Eye (tissue), 1 donor: ENCODE data around the gene CLDN9.

Experiments
- DNase-seq: peaks from one replicate; pipeline ENCODE4 v3.0.0-alpha.2; 2015

The CLDN9 gene

GRCh38 chr16:2999929-3000328 lies 12.8 kb upstream of the CLDN9 start:
- DNase-seq: no peak

DNA sequence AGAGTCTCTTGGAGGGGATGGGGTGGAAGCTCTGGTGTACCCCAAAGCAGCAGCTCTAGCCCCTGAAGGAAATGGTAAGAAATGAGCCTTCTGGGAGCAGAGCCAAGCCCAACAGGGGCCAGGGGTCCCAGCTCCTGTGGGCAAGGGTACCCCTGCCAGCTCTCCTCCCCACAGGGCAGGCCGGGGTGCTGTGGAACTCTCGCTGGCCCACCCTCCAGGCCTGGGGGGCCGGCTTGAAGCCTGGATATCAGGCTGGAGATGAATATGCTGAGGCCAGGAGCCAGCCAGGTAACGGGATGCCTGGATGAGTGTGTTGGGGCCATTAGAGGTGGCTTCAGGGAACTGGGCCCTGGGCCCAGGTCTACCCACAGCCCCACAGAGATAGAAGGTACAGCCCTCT lies 12.2 kb upstream of the CLDN9 start:
- no peak for DNase-seq

DNA sequence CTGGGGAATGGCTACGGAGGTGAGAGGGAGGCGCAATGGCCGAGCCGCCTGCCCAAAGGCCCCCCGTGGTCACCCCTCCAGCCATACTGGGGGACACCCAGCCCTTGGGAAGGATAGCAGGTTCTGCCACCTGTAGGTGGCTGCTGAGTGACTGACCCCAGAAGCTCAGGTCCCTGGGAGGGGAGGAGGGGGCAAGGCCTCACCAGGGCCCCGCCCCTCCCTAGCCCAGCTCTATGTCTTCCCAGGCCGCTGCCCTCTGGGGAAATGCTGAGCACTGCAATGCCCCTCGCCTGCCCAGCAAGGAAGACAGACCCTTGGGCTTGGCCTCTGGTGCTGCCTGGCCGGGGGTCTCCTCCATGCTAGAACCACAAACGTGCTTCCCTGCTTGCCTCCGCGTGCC lies 11.4 kb upstream of the CLDN9 start:
- DNase-seq: no peak

DNA sequence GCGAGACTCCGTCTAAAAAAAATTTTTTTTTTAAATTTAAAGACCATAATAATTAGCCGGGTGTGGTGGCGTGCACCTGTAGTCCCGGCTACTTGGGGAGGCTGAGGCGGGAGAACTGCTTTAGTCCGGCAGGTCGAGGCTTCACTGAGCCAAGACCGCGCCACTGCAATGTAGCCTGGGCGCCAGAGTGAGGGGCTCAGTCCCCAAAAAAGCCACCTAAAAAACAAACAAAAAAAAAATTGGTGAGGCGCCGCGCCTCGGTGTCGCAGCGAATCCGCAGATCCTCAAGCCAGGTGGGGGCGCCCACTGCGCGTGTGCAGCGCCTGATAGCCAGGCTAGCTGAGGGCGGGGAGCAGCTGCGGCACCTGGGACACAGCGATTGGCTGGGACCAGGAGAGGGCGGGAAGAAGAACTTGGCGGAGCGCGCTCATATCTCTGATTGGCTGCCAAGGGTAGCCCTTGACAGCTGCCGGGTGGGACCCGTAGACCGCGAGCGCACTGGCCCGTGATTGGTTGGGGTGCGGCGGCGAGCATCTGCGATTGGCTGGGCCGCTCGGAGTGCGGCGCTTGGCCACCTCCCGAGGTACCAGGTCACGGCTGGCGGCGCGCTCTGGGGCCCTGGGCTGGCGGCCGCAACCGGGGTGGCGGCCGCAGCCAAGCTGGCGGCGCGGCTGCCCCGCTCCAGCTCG lies 9.0 kb upstream of the CLDN9 start:
- peak; percentile 98 for DNase-seq

DNA sequence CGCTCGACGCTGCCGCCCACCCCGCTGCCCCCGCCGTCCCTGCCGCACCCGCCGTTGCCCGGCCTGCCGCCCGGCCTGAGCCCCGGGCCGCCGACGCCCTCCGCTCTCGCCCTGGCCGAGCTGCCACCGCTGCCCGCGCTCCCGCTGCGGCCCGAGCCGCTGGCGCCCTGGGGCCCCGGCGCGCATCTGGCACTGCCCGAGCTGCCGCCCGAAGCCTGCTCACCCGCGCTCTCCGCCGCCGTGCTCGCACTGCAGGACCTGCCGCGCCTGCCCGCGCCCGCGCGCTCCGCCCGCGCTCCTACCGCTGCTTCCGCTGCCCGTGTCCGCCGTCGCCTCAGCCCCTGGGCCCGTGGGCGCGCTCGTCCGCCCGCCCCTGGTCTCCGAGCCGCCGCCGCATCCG lies 8.4 kb upstream of the CLDN9 start:
- DNase-seq: no peak

DNA sequence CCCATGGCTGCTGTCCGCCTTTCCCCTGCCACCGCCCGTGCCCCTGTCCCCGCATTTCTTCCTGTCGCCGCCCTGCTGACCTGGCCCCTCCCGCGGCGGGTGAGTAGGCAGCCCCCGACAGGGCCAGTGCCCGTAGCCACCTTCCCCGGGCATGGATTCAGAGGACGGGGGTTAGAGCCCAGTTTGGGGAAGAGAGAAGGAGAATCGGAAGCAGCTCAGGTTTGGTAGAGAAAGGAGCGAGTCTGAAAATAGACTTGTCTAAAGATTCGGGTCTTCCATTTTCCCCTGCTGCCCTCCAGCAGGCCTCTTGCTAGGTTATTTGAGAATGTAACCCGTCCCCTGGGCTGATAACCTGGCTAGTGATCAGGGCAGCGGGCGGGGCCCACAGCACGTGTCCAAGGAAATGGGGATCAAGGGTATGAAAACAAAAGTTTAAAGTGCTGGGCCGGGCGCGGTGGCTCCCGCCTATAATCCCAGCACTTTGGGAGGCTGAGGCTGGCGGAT lies 7.9 kb upstream of the CLDN9 start:
- no peak for DNase-seq

DNA sequence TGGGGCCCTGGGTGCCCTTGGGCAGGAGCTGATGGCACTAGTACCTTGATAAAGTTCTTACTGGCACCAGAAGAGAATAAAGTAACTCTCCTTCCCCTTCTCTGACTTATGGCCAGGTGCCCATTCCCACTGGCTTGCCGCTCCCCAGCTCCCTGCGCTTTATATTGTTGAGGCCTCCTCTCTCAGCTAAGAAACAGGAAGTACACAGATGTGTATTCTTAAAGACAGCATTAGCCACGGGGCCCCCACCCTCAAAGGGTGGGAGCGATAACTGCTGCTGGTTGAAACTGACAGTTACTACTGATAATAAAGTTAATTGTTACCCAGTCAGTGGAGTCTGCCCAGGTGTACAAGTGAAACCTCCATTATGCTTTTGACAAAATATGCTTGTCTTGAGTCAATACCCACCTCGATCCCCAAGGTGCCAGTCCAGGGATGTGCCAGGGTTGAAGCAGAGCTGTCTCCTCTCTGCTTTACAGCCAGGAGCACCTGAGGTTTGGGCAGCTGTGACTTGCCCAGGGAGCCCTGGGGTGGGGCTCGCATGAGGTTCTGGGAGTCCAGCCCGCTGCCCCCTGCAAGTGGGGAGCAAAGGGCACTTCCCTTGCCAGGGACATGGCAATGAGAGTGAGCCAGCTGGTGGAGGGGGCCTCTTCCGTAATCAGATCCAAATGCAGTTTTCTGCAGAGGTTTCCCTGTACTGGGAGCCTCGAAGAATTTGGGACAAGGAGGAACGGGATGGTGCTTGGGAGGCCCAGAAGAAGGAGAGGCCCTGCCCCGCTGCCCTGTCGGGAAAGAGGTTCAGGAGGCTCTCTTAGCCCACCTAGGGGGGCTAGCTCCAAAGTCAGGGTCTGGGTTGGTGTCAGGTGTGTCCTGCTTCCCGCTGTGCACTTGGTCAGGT lies 5.4 kb upstream of the CLDN9 start:
- DNase-seq: no peak

DNA sequence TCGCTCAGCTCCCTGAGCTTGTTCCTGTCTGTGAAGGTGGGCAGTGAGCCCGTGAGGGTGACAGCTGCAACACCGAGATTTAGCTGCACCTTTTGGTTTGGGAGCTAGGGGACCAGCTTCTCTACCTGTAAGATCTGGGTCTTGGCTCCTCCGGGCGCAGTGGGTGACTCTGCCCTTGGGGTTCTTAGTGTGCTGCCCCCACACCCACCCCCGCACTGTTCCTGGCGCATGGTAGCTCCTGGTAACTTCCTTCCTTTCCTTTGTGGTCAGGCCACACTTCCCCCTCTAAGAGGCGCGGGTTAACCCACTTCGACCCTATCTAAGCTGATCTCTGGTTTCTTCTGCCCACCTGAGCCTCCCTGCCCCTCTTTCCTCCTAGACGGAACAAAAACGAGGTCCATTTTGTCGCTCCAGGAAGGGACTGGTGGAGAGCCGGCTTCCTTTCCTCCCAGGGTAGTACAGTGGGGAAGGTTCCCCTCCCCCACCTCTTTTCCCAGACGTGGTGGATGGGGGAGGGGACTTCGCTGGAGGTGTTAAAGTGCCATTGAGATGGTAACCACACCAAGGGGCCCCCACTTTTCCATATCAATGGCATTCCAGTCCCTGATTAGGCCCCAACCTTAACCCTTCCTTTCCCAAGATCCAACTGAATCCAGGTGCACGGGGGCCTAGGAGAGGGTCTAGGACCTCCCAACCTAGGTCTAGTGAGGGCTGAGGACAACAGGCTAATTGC lies 4.6 kb upstream of the CLDN9 start:
- no peak for DNase-seq

DNA sequence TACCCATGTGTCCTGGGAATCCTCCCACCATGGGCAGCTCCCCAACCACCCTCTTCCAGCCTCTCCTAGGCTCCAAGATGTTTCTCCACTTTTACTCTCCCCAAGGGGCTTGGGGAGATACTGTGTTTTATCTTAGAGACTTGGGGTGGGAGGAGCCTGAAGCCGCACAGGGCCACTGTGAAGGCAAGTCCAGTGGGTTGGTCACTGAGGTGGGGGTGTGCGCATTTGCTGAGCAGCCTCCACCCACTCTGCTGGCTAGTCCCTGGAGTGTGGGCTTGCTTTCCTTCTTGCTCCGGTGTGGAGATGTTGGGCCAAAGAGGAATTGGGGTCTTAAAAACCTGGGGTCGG lies 4.1 kb upstream of the CLDN9 start:
- DNase-seq: no peak

DNA sequence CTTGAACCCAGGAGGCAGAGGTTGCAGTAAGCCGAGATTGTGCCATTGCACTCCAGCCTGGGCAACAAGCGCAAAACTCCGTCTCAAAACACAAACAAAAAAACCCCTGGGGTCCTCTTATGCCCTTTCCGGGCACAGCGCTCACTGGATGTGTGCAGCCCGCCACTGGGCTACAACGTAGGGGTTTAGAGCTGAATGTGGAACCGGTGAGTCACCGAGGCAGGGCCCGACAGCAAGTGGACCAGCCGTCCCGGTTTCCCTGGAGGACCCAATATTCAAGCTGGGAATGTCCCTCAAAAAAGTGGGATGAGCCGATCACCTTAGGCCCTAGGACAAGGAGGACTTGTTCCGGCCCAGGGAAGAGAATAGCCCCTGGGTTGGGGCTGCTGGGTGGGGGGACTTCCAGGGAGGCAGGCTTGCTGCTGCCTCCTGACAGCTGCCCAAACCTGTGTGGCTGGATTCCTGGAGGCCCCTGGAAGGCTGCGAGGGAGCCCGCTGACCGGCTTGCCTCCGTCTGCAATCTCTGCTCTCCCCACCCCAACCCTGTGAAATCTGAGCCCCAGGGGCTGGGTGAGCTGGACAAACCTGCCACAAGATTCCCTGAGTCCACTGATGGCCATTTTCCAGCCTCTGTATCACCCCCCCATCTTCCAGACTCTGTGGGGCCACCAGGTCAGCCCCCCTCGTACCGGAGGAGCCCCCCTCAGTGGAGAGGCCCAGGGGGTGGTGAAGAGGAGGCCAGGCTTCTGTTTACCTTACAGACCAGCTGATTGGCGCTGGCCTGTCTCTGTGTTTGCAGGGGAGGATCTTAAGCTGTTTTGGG lies 2.9 kb upstream of the CLDN9 start:
- DNase-seq: no peak

GRCh38 chr16:3010510-3010909 lies 2.2 kb upstream of the CLDN9 start:
- DNase-seq: no peak

- DNase-seq: no peak
These were observed 477 bp upstream of the CLDN9 start for GRCh38 chr16:3012246-3012645.

DNA sequence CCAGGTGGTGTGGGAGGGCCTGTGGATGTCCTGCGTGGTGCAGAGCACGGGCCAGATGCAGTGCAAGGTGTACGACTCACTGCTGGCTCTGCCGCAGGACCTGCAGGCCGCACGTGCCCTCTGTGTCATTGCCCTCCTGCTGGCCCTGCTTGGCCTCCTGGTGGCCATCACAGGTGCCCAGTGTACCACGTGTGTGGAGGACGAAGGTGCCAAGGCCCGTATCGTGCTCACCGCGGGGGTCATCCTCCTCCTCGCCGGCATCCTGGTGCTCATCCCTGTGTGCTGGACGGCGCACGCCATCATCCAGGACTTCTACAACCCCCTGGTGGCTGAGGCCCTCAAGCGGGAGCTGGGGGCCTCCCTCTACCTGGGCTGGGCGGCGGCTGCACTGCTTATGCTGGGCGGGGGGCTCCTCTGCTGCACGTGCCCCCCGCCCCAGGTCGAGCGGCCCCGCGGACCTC lies 798 bp downstream of the CLDN9 start:
- no peak for DNase-seq

DNA sequence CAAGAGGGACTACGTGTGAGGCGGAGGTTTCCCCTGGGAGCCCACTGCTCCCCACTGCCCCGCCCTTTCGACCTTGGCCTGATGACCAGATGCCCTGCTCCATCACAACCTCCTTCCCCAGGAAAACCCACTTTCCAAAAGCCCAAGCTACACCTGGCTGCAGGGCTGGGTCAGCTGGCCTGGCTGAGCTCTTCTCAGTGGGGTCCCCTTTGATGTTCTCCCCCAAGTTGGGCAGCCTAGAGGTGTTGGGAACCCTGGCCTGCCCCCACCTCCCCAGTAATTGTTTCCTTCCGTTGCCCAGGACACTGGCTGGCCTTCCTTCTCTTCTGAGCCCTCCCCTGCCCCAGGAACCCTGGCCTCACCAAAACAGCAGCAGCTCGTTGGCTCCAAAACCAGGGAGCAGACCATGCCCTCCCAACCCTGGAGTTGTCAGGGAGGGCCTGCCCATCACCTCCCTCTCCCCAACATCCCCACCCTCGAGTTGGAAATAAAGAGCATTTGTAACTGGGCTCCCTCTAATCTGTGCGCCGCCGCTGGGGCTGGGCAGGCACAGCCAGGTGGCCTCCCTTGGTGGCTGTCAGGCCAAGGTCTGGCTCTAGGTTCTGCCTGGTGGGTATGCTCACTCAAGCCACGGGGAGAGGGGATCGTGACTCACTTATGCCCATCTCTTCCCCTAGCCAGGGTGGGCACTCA lies 1.4 kb downstream of the CLDN9 start:
- no peak for DNase-seq

DNA sequence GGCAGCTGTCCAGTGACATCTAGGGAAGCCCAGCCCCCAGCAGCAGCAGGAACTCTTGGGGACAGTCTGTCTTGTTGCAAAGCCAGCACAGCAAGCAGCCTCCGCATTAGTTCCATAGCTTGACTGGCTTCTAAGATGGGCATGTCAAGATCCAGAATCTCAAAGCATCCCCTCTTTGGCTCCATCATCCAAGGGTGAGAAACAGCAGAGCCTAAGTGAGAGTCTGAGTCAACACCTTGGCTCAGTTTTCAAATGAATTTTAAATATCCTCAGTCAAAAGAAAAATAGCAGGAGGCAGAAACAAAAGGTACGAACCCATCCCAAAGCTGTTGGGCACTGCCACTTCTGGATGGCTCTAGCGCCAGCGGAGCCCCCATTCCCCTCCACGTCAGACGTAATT lies 2.2 kb downstream of the CLDN9 start:
- no peak for DNase-seq

DNA sequence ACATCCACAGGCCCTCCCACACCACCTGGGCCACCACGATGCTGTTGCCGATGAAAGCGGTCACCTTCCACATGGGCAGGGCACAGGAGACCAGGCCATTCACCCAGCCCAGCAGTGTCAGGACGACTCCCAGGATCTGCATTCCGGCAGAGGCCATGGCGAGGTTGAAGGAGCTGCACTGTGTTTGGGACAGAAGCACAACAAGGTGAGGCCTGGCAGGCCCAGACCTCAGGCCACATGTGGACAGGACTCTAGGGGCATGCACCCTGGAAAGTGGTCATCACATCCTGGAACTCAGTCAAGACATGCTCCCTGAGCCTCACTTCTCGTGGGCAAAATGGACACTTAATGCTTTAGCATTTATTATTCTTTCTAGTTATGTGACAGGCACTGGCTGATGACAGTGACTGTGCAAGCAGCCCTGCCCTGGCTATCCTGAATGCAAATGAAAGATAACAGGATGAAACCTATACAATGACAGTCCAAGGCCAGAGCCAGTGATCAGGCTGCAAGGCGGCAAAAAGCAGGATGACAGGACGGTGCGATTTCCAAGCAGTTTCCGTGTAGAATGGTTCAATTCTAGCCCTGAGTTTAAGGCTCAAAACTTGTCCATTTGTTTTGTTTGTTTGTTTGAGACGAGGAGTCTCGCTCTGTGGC lies 3.3 kb downstream of the CLDN9 start:
- DNase-seq: no peak

DNA sequence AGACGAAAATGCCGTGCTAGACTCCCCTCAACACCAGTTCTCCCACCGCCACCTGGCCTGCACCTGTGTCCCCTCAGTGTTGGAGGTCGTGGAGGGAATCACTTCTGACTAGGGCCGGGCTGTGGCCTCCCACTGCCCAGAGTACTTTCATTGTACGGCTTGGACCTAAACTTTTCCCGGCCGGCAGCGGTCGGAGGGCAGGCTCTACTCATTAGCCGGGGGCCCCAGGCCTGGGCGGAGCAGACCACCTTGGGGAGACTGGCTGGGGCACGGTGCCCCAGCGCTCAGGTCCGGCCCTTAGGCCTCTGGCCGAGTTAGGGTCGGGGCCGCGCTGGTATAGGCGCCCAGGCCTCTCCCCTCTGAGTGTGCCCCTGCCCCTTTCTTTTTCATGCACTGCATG lies 4.6 kb downstream of the CLDN9 start:
- DNase-seq: no peak

DNA sequence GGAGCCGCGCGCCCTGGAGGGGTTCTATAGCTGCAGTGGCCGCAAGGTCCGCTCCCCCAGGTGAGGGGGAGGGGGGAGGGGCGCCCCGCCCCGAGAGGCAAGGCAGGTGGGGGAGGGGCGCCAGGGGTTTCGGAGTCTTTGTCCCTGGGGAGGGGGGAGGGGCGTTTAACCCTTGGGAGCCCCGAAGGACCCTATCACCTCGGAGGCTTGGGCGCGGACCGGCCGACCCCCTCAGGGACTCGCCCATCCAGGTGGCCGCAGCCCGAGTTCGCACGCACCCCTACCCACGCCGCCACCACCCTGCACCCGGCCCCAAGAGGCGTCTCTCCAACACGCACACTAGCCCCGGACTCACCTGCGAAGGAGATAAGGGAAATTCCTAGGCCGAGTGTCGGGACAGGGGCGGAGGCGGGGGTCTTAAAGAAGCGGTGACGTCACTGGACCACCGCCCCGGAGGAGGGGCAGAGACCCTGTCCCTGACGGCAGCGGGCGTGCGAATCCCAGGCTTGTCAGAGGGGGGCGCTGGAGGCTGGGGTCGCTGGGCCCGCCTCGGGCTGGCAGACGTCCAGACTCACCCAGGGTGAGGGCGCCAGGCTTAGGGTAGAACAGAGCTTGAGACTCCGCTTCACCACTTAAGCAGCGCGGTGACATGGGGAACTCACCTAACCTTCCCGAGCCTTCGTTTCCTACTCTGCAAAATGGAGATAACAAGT lies 5.2 kb downstream of the CLDN9 start, which contains the start of gene CLDN6:
Gene CLDN6 (minus strand): TSS at position 390 of the 713 bp plus-strand sequence. CDS start 2,162 bp downstream, outside the sequence.
- DNase-seq: peak; percentile 72

GRCh38 chr16:3019594-3020246 lies 7.0 kb downstream of the CLDN9 start:
- DNase-seq: no peak

DNA sequence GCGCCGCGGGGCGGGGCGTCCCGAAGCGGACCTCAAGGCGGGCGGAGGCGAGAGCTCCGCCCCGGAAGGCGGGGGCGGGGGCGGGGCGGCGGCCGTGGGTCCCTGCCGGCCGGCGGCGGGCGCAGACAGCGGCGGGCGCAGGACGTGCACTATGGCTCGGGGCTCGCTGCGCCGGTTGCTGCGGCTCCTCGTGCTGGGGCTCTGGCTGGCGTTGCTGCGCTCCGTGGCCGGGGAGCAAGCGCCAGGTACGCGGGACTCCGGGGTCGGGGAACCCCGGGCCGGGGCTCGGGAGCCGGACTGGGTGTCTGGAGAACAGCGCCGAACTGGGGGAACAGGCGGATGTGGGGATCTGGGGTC lies 7.5 kb downstream of the CLDN9 start, which contains the start of gene TNFRSF12A:
Gene TNFRSF12A (plus strand): TSS at position 122 of the 357 bp plus-strand sequence. CDS start 30 bp downstream, at position 152.
- peak; percentile 89 for DNase-seq
